IPS DF 6.9 (cell line): ENCODE data around the gene ERRFI1.

Experiments
- DNase-seq: peaks from one replicate; pipeline ENCODE4 v3.0.0-alpha.2; 2013; ENCODE audit warnings: low read depth, low spot score
- H3K27ac ChIP-seq: one replicate; pipeline ENCODE4 v1.5.1; 2013; ENCODE audit warnings: low read length, control low read depth
- H3K27me3 ChIP-seq: 2 replicates; pipeline ENCODE4 v1.6.1; 2013; ENCODE audit warnings: mild to moderate bottlenecking, low read length; ENCODE audit not compliant: control insufficient read depth, insufficient read depth
- H3K36me3 ChIP-seq: 2 replicates; pipeline ENCODE4 v1.6.1; 2013; ENCODE audit warnings: low read length; ENCODE audit not compliant: control insufficient read depth, insufficient read depth
- H3K4me1 ChIP-seq: 2 replicates; pipeline ENCODE4 v1.6.1; 2013; ENCODE audit warnings: low read length; ENCODE audit not compliant: control insufficient read depth, insufficient read depth
- H3K4me3 ChIP-seq: 2 replicates; pipeline ENCODE4 v1.5.1; 2013; ENCODE audit warnings: mild to moderate bottlenecking, low read length
- H3K9me3 ChIP-seq: 2 replicates; pipeline ENCODE4 v1.6.1; 2013; ENCODE audit warnings: low read length, inconsistent platforms; ENCODE audit not compliant: control insufficient read depth, insufficient read depth
- WGBS: extraction: QIAGEN DNeasy Blood & Tissue Kit; methylation state at CpG from one replicate; pipeline ENCODE4 v1.1.7; 2013; ENCODE audit warnings: mixed read lengths, missing lambda C conversion rate; ENCODE audit not compliant: insufficient read length, insufficient coverage; 5-methylcytosine and 5-hydroxymethylcytosine counted together

Gene ERRFI1

DNA sequence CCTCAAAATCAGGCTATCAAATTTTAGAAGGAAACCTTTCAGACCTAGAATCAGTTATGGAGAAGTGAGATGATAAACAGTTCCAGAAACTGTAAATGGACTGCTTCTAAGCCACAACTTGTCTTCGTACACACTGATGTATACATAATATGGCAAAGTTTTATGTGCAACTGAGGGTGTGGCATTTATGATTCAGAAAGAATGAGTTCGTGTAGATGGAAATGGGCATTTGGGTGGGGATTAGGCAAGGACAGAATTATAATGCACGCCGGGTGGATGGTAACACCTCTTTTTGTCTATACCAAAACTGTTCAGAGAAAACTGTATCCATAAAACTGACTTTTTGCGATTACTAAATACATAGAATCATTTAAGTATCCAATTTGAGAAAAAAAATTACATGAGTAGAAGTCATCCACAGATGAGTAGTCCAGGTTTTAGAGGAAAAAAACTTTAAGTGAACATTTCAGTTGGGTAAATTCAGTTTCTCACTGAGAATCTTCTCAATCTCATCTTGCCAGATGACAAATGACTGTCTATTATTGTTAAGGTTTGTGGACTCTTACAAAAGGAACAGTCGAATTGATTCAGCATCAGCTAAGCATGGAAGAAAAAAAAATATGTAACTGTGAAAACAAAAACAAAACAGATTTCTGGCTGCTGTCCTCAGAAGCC is 22.5 kb downstream of the ERRFI1 start:
- H3K27ac ChIP-seq = no peak overlapping the region
- H3K4me1 ChIP-seq = peaks cover 4% of the 10 kb centered on the region
- DNase-seq = no peak
- H3K9me3 ChIP-seq = no peaks in the 10 kb centered on the region
- H3K4me3 ChIP-seq = no peak overlapping the region
- H3K27me3 ChIP-seq = no peaks in the 10 kb centered on the region
- no peaks in the 10 kb centered on the region for H3K36me3 ChIP-seq
- 100% methylated on average over 1 of the region's 6 CpGs for WGBS

- no peak for DNase-seq
- Histone ChIP-seq H3K4me1 (peaks cover 4% of the 10 kb centered on the region), H3K36me3 (no peaks in the 10 kb centered on the region), H3K9me3 (no peaks in the 10 kb centered on the region), H3K27me3 (no peaks in the 10 kb centered on the region), H3K4me3 (no peak overlapping the region), H3K27ac (no peak overlapping the region)
- no CpG with 5 or more reads among the region's 4 CpGs for WGBS
These were observed 23.2 kb downstream of the ERRFI1 start for GRCh38 chr1:8002921-8003320.

DNA sequence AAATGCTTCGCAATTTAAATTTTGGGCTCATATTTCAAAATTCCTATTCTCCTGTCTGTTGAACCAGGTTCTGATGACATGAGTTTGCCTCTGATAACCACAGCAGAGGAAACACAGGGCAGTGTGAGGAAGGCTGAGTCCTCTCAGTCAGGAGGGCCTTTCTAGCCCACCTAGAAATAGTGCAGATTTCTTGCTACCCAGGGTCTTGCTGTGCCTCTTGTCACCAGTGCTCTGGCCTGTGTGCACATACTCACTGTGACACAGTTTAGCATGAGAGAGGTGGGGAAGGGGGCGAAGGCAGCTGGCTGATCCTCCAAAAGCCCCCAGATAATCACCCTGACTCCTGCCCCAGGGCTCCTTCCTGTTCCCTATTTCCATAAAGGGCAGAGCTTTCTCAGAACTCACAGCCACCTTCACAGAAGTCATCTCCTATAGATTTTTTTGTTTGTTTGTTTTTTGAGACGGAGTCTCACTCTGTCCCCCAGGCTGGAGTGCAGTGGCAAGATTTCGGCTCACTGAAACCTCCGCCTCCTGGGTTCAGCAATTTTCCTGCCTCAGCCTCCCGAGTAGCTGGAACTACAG is 23.7 kb downstream of the ERRFI1 start:
- Histone ChIP-seq H3K9me3 (no peaks in the 10 kb centered on the region), H3K27ac (no peak overlapping the region), H3K4me1 (peaks cover 4% of the 10 kb centered on the region), H3K36me3 (no peaks in the 10 kb centered on the region), H3K27me3 (no peaks in the 10 kb centered on the region), H3K4me3 (no peak overlapping the region)
- DNase-seq = no peak
- WGBS = no CpG with 5 or more reads among the region's 6 CpGs

GRCh38 chr1:7995437-7995836 is 30.7 kb downstream of the ERRFI1 start:
- Histone ChIP-seq H3K9me3 (no peaks in the 10 kb centered on the region), H3K27ac (no peak overlapping the region), H3K27me3 (no peaks in the 10 kb centered on the region), H3K4me3 (no peak overlapping the region), H3K4me1 (no peaks in the 10 kb centered on the region), H3K36me3 (no peaks in the 10 kb centered on the region)
- DNase-seq = no peak
- no CpG with 5 or more reads among the region's 5 CpGs for WGBS

- Histone ChIP-seq H3K27me3 (no peaks in the 10 kb centered on the region), H3K36me3 (no peaks in the 10 kb centered on the region), H3K27ac (no peak overlapping the region), H3K9me3 (no peaks in the 10 kb centered on the region), H3K4me3 (no peak overlapping the region), H3K4me1 (no peaks in the 10 kb centered on the region)
- DNase-seq = no peak
- no CpG with 5 or more reads among the region's 1 CpG for WGBS
These were observed 31.3 kb downstream of the ERRFI1 start for GRCh38 chr1:7994827-7995226.

DNA sequence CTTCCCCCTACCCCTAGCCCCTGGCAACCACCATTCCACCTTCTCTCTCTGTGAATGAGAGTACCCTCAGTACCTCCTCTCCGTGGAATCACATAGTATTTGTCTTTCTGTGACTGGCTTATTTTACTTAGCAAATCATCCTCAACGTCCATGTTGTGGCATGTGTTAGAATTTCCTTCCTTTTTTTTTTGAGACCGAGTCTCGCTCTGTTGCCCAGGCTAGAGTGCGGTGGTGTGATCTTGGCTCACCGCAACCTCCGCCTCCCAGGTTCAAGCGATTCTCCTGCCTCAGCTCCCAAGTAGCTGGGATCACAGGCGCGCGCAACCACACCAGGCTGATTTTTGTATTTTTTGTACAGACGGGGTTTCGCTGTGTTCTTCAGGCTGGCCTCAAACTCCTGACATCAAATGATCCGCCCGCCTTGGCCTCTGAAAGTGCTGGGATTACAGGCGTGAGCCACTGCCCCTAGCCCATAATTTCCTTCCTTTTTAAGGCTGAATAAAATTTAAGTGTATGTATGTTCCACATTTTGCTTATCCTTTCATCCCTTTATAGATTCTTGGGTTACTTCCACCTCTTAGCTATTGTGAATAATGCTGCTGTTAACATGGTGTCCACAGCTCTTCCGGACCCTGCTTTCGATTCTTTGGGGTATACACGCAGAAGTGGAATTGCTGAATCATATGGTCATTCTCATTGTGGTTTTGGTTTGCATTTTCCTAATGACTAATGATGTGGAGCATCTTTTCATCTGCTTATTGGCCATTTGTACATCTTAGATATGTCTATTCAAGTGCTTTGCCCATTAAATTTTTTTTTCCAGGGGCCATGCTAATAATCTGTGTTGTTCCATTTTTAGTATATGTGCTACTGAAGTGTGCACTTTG is 32.3 kb downstream of the ERRFI1 start:
- Histone ChIP-seq H3K27me3 (no peaks in the 10 kb centered on the region), H3K36me3 (no peaks in the 10 kb centered on the region), H3K27ac (no peak overlapping the region), H3K4me1 (no peaks in the 10 kb centered on the region), H3K4me3 (no peak overlapping the region), H3K9me3 (no peaks in the 10 kb centered on the region)
- WGBS = no CpG with 5 or more reads among the region's 19 CpGs
- no peak for DNase-seq

DNA sequence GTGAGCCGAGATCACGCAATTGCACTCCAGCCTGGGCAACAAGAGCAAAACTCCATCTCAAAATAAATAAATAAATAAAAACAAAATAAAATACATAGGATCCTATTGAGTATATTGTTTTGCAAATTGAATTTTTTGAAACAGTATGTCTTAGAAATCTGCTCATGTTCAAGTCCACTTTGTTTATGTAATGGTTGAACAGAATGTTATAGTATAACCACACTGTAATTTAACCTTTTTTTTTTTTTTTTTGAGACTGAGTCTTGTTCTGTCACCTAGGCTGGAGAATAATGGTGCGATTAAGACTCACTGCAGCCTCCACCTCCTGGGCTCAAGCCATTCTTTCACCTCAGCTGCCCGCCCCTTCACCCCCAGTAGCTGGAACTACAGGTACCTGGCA is 33.2 kb downstream of the ERRFI1 start:
- Histone ChIP-seq H3K9me3 (no peaks in the 10 kb centered on the region), H3K36me3 (no peaks in the 10 kb centered on the region), H3K4me3 (no peak overlapping the region), H3K27me3 (no peaks in the 10 kb centered on the region), H3K4me1 (no peaks in the 10 kb centered on the region), H3K27ac (no peak overlapping the region)
- no CpG with 5 or more reads among the region's 4 CpGs for WGBS
- DNase-seq = no peak

GRCh38 chr1:7991504-7992440 is 34.3 kb downstream of the ERRFI1 start:
- WGBS = no CpG with 5 or more reads among the region's 18 CpGs
- DNase-seq = peak; percentile 84
- H3K4me1 ChIP-seq = no peaks in the 10 kb centered on the region

DNA sequence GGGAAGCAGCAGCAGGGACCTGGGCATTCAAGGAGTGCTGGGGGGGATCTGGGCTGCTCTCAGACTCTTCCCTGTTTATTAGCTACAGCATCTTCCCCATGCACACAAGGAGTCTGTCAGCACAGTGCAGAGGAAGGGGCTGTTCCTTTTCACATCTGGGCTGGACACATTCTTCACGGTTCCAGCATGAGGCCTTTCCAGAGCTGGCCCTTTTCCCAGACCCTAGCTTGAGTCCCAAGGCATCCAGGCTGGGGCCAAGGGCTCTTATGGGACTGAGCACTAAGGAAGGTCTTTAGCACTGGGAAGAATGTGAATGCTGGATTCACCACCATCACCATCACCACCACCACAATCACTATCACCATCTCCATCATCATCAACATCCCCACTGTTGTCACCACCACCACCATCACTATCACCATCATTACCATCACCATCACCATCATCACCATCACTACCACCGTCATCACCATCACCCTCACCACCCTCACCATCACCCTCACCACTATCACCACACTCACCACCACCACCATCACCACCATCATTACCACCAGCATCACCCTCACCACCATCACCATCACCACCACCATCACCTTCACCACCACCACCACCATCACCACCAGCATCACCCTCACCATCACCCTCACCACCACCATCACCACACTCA is 36.2 kb downstream of the ERRFI1 start:
- Histone ChIP-seq H3K4me1 (no peaks in the 10 kb centered on the region), H3K9me3 (no peaks in the 10 kb centered on the region), H3K4me3 (no peak overlapping the region), H3K27me3 (no peaks in the 10 kb centered on the region), H3K36me3 (peaks cover 2% of the 10 kb centered on the region; the same call in 1 of the 2 replicates), H3K27ac (no peak overlapping the region)
- no CpG with 5 or more reads among the region's 2 CpGs for WGBS
- DNase-seq = no peak

More at GRCh38 chr1:7991504-7992440, 34.3 kb downstream of the ERRFI1 start:
- Histone ChIP-seq H3K9me3 (no peaks in the 10 kb centered on the region), H3K36me3 (no peaks in the 10 kb centered on the region), H3K4me3 (no peak overlapping the region), H3K27me3 (no peaks in the 10 kb centered on the region), H3K27ac (no peak overlapping the region)
